Measurements from ENCODE around the gene NRP1.

DNA sequence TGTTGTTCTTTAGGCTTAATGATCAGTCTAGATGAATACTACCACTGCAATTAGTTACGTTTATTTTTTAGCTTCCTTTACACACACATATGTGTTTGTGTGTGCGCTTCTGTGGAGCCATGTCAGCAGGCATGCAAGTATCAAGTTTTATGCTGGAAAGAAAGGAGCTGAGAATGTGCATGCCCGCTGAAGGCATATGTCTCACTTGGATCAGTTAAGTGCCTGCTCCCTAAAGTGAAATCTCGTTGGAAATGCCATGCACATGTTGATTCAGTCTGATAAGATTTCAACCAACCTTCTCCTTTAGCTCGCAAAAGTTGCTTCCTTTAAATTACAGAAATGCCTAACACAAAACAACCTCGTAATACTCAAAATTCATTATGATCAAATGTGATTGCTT lies 10.7 kb downstream of the NRP1 start:
- TF ChIP-seq, protein P1, sequence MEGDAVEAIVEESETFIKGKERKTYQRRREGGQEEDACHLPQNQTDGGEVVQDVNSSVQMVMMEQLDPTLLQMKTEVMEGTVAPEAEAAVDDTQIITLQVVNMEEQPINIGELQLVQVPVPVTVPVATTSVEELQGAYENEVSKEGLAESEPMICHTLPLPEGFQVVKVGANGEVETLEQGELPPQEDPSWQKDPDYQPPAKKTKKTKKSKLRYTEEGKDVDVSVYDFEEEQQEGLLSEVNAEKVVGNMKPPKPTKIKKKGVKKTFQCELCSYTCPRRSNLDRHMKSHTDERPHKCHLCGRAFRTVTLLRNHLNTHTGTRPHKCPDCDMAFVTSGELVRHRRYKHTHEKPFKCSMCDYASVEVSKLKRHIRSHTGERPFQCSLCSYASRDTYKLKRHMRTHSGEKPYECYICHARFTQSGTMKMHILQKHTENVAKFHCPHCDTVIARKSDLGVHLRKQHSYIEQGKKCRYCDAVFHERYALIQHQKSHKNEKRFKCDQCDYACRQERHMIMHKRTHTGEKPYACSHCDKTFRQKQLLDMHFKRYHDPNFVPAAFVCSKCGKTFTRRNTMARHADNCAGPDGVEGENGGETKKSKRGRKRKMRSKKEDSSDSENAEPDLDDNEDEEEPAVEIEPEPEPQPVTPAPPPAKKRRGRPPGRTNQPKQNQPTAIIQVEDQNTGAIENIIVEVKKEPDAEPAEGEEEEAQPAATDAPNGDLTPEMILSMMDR (IDR thresholded peaks at IDR 0.05; ENCODE audit: extremely low read depth in 1 of 2, insufficient read depth in 1 of 2, low read depth in 1 of 2, low read length in 2 of 2): no peak
- no peak for TF ChIP-seq POLR2AphosphoS5 (IDR thresholded peaks at IDR 0.05; ENCODE audit: insufficient read depth, low read depth, low read length)
- TF ChIP-seq EZH2 (IDR thresholded peaks at IDR 0.05; ENCODE audit: borderline replicate concordance, low read depth, low read length, severe bottlenecking): no peak
- no peak for TF ChIP-seq POLR2A (IDR thresholded peaks at IDR 0.05; ENCODE audit: low read depth, low read length)
- TF ChIP-seq FOS (IDR thresholded peaks at IDR 0.05; ENCODE audit: borderline replicate concordance, insufficient read depth, low read length): no peak
- TF ChIP-seq MAX (IDR thresholded peaks at IDR 0.05; ENCODE audit: insufficient read depth, insufficient read length): no peak
- no peak for TF ChIP-seq GATA2 (IDR thresholded peaks at IDR 0.05; ENCODE audit: insufficient read depth, insufficient read length, low read depth, low read length)
- no peak for TF ChIP-seq MYC (IDR thresholded peaks at IDR 0.05; ENCODE audit: low read depth, low read length)
- no peak for TF ChIP-seq JUN (IDR thresholded peaks at IDR 0.05; ENCODE audit: borderline replicate concordance, insufficient read depth, insufficient read length, low read depth)

Data from endothelial cell of umbilical vein (primary cell).